Activated CD4-positive, alpha-beta T cell treated with anti-CD3 and anti-CD28 coated beads, Interleukin-2, Interleukin-4, amounts not matched to agents 100 ng/mL and 50 ng/mL, durations not matched to agents 16 hours and 8 hours (primary cell): Measurements from ENCODE around the gene ELFN2.

Experiments used
- DNase-seq: peaks from one replicate; pipeline ENCODE4 v3.0.0-alpha.2; 2020; ENCODE audit warnings: low spot score

The ELFN2 gene

DNA sequence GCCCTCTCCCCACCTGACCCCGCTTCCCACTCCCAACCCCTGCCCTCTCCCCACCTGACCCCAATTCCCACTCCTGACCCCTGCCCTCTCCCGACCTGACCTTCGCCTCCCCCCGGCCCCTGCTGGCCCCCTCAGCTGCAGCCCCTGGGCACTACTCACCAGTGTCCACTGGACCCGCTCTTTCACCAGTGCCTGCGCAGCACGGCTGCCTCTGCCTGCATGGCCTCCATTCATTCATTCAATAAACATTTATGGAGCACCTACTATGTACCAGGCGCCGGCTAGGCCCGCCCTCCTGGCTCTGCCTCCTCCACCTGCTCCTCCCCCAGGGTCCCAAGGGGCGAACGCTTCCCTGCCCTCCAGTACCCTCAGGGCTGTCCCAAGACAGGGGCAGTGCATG, 42.6 kb downstream of the ELFN2 start:
- no peak for DNase-seq

DNA sequence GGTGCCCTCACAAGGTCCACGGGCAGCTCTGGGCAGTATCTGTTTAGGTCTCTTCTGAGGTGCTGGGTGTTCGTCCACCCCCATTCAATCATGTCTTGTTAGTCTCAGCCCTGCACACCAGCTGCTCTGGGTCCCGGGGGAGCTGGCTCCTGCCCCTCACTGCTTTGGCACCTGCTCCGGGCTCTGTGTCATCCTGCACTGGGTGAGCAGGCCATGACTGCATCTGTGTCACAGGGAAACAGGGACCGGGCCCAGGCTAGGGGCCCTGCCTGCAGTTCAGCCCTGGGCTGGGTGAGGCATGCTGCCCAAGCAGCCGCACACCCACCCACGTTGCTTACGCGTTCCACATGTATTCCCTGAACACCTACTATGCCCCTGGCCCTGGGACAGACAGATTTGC, 43.9 kb downstream of the ELFN2 start:
- DNase-seq: no peak

DNA sequence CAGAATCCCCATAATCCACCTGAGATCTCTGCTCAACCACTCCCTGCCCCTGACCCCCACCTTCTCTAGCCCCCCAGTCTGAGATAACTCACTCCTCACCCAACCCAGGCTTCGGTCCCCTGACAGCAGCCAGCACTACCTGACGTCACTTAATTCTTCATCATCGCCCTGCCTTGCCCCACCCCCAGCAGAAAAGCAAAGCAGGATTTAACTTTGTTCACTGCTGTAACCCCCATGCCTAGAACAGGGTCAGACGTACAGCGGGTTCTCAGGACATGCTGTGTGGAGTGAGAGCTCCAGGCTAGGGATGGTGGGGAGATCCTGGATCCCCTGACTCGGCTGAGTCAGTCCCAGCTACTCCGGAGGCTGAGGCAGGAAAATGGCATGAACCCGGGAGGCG, 45.8 kb downstream of the ELFN2 start:
- DNase-seq: no peak

DNA sequence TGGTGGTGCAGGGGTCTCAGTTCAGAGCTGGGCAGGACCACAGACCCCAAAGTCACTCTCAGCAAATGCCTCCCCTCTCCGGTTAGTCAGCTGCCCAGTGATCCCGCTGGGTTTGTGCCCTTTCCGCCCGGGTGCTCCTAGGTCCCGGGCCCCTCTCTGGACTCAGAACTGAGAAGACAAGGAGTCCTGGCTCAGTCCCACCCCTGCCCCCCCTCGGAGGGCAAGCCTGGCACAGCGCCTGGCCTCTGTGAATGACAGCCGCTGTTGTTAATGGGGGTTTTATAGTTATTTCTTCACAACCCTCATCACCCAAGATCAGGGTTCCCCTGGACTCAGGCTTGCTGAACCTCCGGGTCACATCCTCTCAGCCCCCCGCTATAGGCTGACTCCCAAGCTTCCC, 47.6 kb downstream of the ELFN2 start:
- no peak for DNase-seq

DNA sequence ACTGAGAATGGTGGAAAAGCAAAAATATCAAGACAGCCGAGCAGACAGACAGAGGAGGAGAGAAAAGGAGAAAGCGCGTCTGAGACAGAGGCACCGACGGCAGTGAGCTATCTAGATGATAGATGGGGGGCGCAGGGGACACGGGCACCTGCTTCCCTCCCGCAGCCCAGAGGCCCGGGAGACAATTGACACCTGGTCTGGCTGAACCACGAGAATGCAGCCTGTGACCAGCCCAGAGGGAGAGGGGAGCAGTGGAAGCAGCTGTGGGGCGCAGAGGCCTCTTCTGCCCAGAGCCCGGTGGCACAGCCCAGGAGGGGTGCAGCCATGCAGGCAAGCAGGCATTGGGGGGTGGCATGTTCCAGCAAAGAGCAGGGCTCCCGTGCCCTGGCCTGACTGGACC, 48.2 kb downstream of the ELFN2 start:
- DNase-seq: no peak

DNA sequence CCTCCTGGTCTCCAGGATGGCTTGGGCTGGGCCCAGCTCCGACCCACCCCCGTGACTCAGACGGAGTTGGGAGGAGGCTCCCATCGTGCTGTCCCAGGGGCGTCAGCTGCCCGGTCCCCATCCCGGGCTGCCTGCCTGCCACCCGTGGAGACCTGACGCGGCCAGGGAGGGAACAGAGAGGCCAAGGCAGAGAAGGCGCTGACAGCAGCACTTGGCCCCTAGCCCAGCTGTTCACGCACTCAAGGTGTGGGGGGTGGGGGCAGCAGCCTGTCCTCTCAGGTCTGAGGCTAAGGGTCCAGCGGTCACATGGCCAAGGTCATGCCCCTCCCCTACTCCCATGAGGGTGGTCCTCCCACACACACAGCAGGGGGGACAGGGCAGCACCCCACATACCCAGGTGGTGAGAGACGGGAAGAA, 48.6 kb downstream of the ELFN2 start:
- DNase-seq: no peak

DNA sequence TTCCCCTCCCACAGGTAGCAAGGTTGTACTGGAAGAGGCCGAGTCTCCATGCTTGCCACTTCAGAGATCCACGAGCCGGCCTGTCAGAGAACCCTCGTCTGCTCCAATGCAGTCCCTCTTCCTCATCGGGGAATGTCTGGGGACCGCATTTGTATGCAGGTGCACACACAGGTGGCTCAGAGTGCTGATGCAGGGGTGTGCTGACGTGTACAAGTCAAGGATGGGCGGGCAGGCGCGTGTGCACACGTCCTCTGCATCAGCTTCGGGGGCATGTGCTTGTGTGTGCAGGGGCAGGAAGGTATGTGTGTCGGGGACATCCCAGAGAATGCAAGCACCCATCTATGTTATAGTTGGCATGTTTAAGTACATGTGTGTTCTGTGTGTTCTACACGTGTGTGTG, 49.4 kb downstream of the ELFN2 start:
- no peak for DNase-seq

DNA sequence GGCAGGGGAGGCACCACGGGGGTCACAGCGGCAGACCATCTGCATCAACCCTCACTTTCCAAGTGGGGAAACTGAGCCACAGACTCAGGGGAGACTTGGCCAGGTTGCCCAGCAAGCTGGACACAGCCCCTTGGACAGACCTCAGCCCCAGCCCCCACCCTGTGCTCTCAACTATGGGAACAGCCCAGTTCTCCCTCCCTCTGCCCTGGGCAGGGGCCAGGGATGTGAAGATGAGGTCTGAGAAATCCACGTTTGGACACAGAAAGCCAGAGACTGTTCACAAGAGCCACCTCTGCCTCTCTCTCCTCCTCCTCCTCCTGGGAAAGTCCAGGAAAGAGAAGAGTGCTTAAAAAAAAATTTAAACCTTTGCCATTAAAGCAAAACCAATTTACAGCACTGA, 50.1 kb downstream of the ELFN2 start:
- no peak for DNase-seq

DNA sequence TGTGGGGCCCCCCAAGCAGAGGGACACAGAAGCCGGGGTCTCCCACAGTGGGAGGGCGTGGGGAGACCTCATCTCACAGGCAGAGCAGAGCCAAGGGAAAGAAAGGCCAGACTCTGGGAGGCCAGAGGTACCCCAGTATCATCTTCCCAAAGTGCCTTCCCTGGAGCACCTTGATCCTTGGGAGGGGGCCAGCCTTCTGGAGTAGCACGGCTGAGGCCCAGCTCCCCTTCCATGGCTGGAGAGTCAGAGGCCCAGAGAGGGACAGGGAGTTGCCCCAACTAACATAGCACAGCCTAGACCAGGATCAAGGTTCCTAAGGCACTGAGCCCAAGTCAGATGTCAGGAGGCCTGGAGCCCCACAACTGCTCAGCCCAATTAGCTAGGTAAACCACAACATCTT, 50.6 kb downstream of the ELFN2 start:
- no peak for DNase-seq

DNA sequence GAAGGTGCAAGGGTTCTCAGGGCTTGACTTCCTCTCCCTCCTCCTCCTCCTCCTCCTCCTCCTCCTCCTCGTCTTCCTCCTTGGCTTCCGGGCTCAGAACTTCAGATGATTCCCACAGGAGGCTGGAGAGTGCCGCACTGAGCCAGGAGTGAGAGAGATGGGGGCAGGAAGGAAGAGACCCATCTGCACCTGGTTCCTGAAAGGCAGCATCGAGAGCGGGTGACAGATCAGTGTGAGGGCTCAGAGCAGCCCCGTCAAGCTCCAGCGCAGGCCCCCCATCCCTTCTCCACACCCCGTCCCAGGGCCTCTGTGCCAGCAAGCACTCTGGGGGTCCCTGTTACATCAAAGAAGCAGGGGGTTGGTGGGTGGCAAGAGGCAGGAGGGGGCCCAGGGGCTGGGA, 51.5 kb downstream of the ELFN2 start:
- DNase-seq: no peak

DNA sequence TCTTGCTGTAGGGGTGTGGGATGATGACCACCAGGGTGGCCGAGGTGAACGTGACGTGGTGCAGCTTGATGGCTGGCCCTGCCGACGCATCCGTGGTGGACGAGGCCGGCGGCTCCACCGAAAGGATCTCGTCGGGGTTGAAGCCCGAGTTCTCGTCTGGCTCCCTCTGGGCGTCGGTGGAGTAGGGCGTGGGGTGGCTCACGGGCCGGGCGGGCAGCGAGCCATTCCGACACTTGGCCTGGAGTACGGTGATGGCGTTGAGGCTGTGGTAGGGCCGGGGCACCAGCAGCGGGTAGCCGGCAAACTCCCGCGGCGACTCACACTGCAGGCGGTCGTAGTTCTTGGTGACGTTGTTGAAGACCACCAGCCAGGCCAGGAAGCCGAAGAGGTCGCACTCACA, 52.7 kb downstream of the ELFN2 start:
- DNase-seq: no peak

DNA sequence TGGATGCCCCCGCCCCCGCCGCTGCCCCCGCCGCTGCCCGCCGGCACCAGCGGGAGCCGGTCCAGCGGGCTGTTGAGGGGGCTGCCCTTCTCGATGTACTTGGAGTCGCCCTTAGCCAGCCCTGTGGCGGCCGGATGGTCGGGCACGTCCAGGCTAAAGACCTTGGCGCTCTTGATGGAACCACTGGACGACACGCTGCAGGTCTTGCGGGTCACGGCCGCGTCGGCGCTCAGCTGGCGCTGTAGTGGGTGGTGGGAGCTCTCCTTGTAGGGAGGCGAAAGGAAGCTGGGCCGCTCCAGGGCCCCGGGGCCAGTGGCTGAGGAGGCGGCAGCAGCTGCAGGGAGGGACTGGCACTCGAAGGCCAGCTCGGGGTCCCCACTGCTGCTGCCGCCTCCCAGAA, 53.8 kb downstream of the ELFN2 start:
- DNase-seq: no peak

DNA sequence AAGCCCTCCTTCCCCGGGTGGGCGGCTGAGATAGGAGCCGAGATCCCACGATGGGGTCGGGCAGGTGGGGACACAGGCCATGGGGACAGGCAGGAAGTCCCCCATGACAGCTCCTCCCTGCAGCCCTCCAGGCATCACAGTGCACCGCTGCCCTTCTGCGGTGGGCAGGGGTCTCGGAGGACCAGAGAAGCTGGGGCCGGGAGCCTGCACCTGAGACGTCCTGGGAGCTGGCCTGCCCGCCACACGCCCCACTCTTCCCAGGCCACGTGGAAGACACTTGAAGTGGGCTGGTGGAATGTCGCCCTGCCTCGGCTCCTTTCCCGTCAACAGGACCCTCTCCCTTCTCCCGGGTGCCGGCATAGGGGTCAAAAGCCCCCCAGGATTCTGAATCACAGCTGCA, 55.4 kb downstream of the ELFN2 start:
- DNase-seq: no peak

DNA sequence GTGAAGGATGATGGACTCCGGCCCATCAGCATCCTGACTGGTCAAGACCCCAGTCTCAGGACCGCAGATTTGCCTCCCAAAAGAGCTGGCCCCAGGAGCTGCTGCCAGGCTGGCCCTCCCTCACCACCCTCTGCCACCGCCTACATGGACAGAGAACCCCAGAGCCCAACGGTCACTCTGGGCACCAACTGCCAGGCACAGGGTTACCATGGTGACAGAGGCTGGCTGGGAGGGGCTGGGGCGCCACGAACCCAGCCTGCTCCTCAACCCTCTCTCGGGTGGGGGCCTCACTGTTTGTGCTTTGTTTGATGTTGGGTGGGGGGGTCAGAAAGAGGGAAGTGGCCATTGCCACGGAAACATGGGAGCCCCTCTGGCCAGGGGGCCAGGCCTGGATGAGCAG, 55.8 kb downstream of the ELFN2 start:
- no peak for DNase-seq

DNA sequence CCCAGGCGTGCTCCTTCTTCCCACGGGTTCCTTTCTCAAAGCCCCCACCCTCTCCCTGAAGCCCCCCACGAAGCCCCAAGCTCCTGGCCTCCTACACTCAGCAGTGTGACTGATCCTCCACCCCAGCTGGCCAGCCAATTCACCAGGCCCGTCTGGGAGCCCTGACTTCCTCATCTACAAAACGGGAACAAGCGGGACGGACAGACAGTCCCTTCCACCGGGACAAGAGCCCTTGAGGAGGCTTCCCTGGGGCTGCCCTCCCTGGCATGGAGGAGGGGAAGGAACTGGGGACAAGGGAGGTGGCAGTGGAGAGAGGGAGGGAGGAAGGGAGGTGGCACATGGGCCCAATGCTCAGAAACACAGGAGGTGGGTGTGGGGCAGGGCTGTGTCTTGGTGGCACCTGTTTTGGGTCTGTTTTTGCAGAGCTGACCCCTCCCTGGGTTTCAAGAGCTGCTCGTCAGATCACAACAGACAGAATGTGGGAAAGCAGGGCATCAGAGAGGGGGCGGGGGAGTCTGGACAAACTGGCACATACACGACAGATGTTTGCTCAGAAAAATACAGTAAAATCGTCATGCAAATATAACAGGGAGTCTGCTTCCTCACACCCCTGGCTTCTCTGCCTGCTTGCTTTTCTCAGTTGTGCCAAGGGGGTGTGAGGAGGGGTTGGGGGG, 56.8 kb downstream of the ELFN2 start:
- DNase-seq: no peak

DNA sequence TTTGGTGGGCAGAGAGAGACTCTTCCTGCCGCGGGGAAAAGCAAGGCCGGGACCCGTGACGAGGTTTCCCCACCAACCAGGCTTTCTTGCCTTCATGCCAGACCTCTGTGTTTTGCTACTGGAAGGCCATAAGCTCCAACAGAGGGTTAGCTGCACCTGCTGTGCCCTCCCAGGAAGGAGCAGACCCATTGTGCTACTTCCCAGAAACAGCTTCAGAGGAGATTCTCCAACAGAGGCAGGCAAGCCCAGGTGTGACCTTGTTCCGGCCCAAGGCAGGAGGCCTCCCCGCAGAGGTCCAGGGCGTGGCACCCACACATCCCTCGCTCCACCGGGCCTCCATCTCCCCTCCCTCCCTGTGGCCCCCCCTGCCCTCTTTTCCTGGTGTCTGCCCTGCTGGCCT, 57.8 kb downstream of the ELFN2 start:
- no peak for DNase-seq

DNA sequence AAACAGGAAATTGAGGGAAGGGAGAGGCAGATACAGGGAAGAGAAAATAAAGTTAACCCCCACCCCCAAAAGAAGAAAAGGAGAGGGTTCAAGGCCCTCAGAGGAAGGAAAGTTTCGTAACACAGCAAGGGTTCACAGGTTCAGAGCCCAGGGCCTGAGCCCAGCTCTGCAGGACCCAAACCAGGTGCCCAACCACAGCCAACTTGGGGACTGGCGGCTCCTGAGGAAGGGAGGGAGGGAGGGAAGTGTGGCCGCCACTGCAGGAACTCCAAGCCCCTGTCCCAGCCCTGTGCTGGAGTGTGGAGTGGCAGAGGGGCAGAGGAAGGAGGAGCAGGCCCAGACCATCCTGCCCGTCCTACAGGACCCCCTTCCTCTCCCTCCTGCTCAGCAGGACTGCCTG, 59.2 kb downstream of the ELFN2 start:
- DNase-seq: no peak

DNA sequence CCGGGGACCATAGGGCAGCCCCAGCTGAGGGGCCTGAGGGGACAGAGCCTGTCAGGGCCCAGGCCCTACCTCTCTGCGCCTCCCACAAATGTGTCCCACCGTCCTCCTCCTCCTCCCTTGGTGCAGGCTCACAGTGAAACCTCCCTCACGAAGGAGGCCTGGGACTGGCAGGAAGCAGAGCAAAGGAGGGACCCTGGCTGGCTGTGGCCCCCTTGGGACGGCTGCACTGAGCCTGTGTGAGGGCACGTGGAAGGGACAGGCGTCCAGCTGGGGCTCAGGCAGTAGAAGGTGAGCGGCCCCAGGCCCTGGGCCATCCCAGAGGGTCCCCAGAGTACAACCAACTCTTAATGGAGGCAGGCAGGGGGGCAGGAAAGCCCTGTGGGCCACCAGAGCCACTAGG, 60.7 kb downstream of the ELFN2 start:
- no peak for DNase-seq

DNA sequence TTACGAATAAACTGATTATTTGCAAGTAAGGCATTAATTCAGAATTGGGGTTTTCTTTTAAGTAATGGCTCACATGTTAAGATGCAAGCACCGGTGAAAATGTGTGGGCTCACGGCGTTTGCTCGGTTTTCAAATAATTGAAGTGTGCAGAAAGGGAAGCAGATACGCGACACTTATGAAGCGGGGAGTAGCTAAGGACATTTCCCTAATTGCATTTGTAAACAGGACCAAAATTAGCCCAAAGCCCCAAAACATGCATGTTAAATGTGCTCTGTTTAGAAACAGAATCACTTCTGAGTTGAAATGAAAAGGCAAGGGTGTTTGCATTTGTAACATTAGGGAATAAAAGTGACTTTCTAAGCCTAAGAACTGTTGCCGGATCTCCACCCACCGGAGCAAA, 61.3 kb downstream of the ELFN2 start:
- no peak for DNase-seq

DNA sequence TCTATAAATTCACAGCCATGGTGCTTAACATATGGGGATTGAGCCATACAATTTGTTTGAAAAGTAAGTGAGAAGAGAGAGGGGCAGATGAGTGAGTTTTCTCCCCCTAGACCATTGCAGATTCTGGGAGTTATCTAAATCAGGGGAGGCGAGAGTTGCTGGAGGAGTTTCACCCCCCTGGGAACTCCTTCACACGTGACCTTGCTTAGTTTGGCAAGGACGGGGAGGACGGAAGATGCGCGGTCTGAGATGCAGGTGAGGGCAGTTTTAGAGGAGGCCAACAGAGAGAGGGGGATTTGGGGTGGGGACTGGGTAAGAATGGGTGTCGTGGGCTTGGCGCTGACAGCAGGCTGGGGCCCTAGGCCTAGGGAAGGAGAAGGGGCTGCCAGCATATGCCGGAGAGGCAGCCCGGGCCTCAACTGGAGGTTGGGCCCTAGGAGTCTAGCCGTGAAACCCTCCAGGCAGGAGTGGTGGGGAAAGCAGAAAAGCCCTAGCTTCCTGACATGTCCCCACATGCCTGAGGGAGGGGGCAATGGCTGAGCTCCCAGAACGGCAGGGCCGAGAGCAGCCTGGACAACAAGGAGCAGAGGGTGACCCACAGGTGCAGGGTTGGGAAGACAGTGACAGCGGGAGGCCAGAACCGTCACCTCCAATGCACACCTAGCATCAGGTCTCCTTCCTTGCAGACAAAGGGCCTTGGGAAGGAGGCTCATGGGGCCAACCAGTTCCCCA, 63.9 kb downstream of the ELFN2 start:
- DNase-seq: no peak

DNA sequence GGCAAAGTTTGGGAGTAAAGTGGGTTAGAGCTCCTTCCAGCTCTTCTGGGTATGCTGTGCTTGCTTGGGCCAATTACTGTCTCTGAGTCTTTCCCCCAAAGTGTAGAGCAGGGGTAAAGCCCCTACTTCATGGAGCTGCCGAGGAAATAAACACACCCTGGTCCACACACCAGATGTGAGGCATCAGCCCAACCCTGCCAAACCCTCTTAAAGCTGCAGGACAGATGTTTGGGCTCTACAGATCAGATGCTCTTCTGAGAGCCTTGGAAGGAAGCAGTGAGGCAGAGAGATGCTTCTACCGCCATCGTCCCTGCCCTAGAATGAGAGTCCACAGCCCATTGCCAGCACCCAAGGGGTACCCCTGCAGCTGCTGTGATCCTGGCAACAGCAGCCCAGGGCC, 64.7 kb downstream of the ELFN2 start:
- no peak for DNase-seq

DNA sequence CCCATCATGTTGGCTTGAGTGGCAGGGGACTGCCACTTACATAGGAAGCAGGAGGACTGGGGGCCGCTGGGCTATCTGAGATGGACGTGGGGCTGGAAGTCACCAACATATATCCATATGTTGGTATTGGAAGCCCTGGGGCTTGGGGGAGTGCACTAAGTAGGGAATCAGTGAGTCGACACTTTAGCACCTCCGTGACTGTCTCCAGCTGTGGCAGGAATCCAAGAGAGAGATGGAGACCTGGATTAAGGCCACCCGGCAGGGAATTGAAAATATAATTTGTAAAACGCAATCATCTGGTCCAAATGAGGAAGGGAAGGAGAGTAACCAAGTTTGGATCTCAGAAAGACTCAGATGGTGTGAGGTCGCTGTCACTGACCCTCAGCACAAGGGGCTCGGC, 68.4 kb downstream of the ELFN2 start:
- DNase-seq: no peak

DNA sequence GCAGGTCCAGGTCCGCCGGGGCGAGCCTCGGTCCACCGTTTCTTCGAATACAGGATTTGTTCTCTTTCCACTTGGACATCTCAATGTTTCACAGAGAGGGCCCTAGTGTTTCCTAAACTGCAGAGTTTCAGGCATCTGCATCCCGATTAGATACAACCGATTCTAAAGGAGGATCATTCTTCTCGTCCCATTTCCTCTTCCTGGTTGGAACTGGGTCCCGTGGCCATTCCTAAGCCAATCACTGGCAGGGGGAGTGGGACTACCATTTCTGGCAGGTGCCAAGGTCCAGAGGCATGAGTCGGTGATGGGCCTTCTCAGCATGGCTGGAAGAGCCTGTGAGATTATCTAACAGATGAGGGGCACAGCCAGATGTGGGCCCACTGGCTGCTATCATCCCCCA, 68.9 kb downstream of the ELFN2 start:
- no peak for DNase-seq

DNA sequence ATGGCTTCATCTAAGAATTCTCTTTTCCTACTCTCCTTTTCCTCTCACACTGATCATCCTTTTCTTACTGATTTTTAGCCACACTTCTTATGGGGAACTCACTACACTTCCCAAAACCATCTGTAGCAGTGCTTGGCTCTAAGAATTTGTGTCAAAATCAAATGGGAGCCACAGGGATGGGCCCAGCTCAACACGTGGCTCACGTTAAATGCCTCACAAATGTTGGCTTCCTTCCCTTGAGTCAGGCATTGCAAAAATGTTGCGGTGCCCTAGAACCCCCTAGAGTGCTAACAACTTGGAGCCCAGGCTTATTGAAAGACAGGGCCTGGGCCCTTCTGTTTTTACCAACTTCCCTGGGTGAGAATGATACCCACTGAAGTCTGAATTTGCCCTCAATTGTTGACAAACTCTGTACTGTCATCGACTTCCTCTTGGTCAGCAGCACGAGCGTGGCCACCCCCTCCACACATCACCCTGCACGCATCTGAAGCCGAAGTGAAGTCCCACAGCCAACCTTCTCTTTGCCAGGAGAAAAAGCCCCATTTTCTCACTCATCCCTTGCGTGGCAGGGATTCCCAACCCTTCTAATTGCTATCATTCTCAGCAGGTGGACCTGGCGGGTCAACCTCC, 69.7 kb downstream of the ELFN2 start:
- DNase-seq: no peak
